ENCODE data around the gene NR3C1. TPM values are rescaled to one million over a fixed set of nuclear protein-coding genes. Genes with fewer than 3 reads are reported as not detected.

Gene NR3C1
- total and polyA plus RNA-seq, 7 donors = 5.5 to 65.6 (median 36.0) TPM

- Histone ChIP-seq H3K36me3 (no peaks in the 10 kb centered on the region), H3K27me3 (no peaks in the 10 kb centered on the region), H3K4me1 (peaks cover 0 to 20% (median 13%) of the 10 kb centered on the region in 4 donors), H3K4me3 (peak overlapping the region; percentile 72 to 89 (median 88)), H3K9me3 (no peaks in the 10 kb centered on the region), H3K27ac (peak overlapping the region; percentile 99)
- WGBS, 2 donors = 64 to 81% methylated on average over 3 of the region's 3 CpGs
- TF ChIP-seq EP300 (IDR thresholded peaks at IDR 0.05) (no peak), POLR2A (IDR thresholded peaks at IDR 0.05) (no peak), CTCF (IDR thresholded peaks at IDR 0.05) (no peak), POLR2AphosphoS5 (IDR thresholded peaks at IDR 0.05) (no peak)
- DNase-seq = no peak
- intact Hi-C loops (cut with DNase I) = loop anchor here (2.0 to 10.0 kb wide), 5 partner anchors 92 to 769 kb away; partner anchors contain the start of genes ARHGAP26, KCTD16 and YIPF5
Observed at GRCh38 chr5:143405849-143406098, 2.3 kb upstream of the NR3C1 start.

- no peaks in the 10 kb centered on the region for H3K27me3 ChIP-seq
- H3K9me3 ChIP-seq = no peaks in the 10 kb centered on the region
- intact Hi-C loops (cut with DNase I) = loop anchor here (2.0 to 10.0 kb wide), 5 partner anchors 92 to 770 kb away; partner anchors contain the start of genes ARHGAP26, KCTD16 and YIPF5
- H3K4me1 ChIP-seq = peaks cover 0 to 25% (median 17%) of the 10 kb centered on the region in 4 donors
- H3K4me3 ChIP-seq = peak overlapping the region; percentile 72 to 89 (median 88)
- peak overlapping the region; percentile 99 for H3K27ac ChIP-seq
- DNase-seq = peak; percentile 92
- 2 to 3% methylated on average over 52 of the region's 52 CpGs for WGBS, 2 donors
- no peaks in the 10 kb centered on the region for H3K36me3 ChIP-seq
- TF ChIP-seq POLR2A (IDR thresholded peaks at IDR 0.05) (peak in 1 of 2 donors; percentile 12), EP300 (IDR thresholded peaks at IDR 0.05) (no peak), CTCF (IDR thresholded peaks at IDR 0.05) (no peak), POLR2AphosphoS5 (IDR thresholded peaks at IDR 0.05) (peak; percentile 45 to 75 (median 66))
Observed at GRCh38 chr5:143405063-143405848, 1.8 kb upstream of the NR3C1 start.

GRCh38 chr5:143404416-143405062, 1.1 kb upstream of the NR3C1 start:
- H3K9me3 ChIP-seq = no peaks in the 10 kb centered on the region
- peak overlapping the region; percentile 72 to 89 (median 88) for H3K4me3 ChIP-seq
- peaks cover 0 to 32% (median 25%) of the 10 kb centered on the region in 4 donors for H3K4me1 ChIP-seq
- intact Hi-C loops (cut with DNase I) = loop anchor here (2.0 to 10.0 kb wide), 8 partner anchors 93 to 770 kb away; partner anchors contain the start of genes ARHGAP26, KCTD16 and YIPF5
- peak; percentile 91 for DNase-seq
- no peaks in the 10 kb centered on the region for H3K36me3 ChIP-seq
- H3K27ac ChIP-seq = peak overlapping the region; percentile 99
- no peaks in the 10 kb centered on the region for H3K27me3 ChIP-seq
- peak in 1 of 4 donors; percentile 3 for TF ChIP-seq POLR2AphosphoS5 (IDR thresholded peaks at IDR 0.05)
- no peak for TF ChIP-seq CTCF (IDR thresholded peaks at IDR 0.05)
- 0% methylated on average over 41 of the region's 41 CpGs for WGBS, 2 donors

GRCh38 chr5:143403334-143403592, 223 bp downstream of the NR3C1 start:
- no peak for TF ChIP-seq EP300 (IDR thresholded peaks at IDR 0.05)
- TF ChIP-seq POLR2A (IDR thresholded peaks at IDR 0.05) = no peak
- TF ChIP-seq POLR2AphosphoS5 (IDR thresholded peaks at IDR 0.05) = no peak
- TF ChIP-seq CTCF (IDR thresholded peaks at IDR 0.05) = no peak
- DNase-seq = no peak
- Histone ChIP-seq H3K4me3 (peak overlapping the region; percentile 84 to 89 (median 88)), H3K4me1 (peaks cover 0 to 45% (median 34%) of the 10 kb centered on the region in 4 donors), H3K36me3 (no peaks in the 10 kb centered on the region), H3K27me3 (no peaks in the 10 kb centered on the region), H3K9me3 (no peaks in the 10 kb centered on the region), H3K27ac (peak overlapping the region; percentile 99)
- WGBS, 2 donors = 0% methylated on average over 27 of the region's 27 CpGs
- intact Hi-C loops (cut with DNase I) = loop anchor here (2.0 to 10.0 kb wide), 6 partner anchors 104 to 772 kb away; partner anchors contain the start of genes ARHGAP26, KCTD16 and YIPF5

Data from sigmoid colon (tissue), 7 donors.